HepG2 (cell line): Measurements from ENCODE around the gene TXNIP. TPM values are rescaled to one million over a fixed set of nuclear protein-coding genes. Genes with fewer than 3 reads are reported as not detected.

ENCODE experiments used
- ATAC-seq: fragments of 200-7000 bp; cut with Tn5 transposase; 3 replicates; pipeline ENCODE4 v1.9.1; 2020; ENCODE audit warnings: mild to moderate bottlenecking, moderate library complexity
- BruUV-seq: library from RNA; stranded (reverse); fragments of 400-500 nt; replicated peaks from 2 replicates; lab custom pipeline; 2021; lab: Mats Ljungman, UMichigan
- CTCF ChIA-PET: fragments of 300-600 bp; formaldehyde crosslinking; extraction: SDS; loops from one replicate; lab custom pipeline; 2021; ENCODE audit warnings: low total read pairs, inconsistent platforms, low intra/inter-chr PET ratio; lab: Yijun Ruan, JAX
- POLR2A ChIA-PET: fragments of 350-600 bp; sonication (Branson Sonifier 250); formaldehyde crosslinking; loops from one replicate; lab custom pipeline; 2020; ENCODE audit warnings: antibody characterized with exemption, inconsistent platforms; lab: Yijun Ruan, JAX
- DNase-seq: peaks from one replicate; pipeline ENCODE4 v3.0.0-alpha.2; 2015; ENCODE audit warnings: low spot score
- FAIRE-seq: peaks from 3 replicates; lab custom pipeline; 2011; peaks lifted over from hg19 to GRCh38; lab: Jason Lieb, UNC
- H2AFZ ChIP-seq: one replicate; pipeline ENCODE4 v1.6.1; 2011; ENCODE audit warnings: low read length, inconsistent platforms
- H3K27ac ChIP-seq: fragments of 300-600 bp; 3 replicates; pipeline ENCODE4 v1.8.0; 2011; ENCODE audit warnings: mixed run types, mild to moderate bottlenecking, mixed read lengths, low read length, inconsistent platforms; ENCODE audit not compliant: insufficient read depth; ENCODE audit errors: extremely low read length
- H3K27me3 ChIP-seq, 2 experiments: fragments of 200-600 bp in 1 of 2; 2 replicates in 1 of 2; 3 replicates in 1 of 2; pipeline versions ENCODE4 v1.6.0 to v1.8.0; 2011; ENCODE audit warnings: low read length in 2 of 2, mild to moderate bottlenecking in 2 of 2, moderate library complexity in 2 of 2, inconsistent platforms in 1 of 2; ENCODE audit not compliant: insufficient read depth in 2 of 2, control insufficient read depth in 1 of 2
- H3K36me3 ChIP-seq, 2 experiments: fragments of 200-600 bp in 1 of 2; replicated peaks in 1 of 2; 2 replicates in 1 of 2; 3 replicates in 1 of 2; pipeline versions ENCODE4 v1.5.1 to v1.8.0; 2011; ENCODE audit warnings: low read length in 2 of 2, inconsistent platforms in 1 of 2; ENCODE audit not compliant: insufficient read depth in 2 of 2, control insufficient read depth in 1 of 2
- H3K4me1 ChIP-seq: 2 replicates; pipeline ENCODE4 v1.5.1; 2012; ENCODE audit warnings: low read length, inconsistent platforms; ENCODE audit not compliant: insufficient read depth
- H3K4me2 ChIP-seq: 2 replicates; pipeline ENCODE4 v1.6.0; 2011; ENCODE audit warnings: low read depth, low read length, inconsistent platforms
- H3K4me3 ChIP-seq, 3 experiments: fragments of 200-600 bp in 1 of 3; sonication (generic), shearing (Covaris generic) in 1 of 3; replicated peaks in 1 of 3; 2 replicates each; pipeline ENCODE4 v1.5.1; 2011 to 2016; ENCODE audit warnings: low read length in 3 of 3, inconsistent platforms in 2 of 3, low read depth in 2 of 3, mild to moderate bottlenecking in 2 of 3, control low read depth in 1 of 3, mixed read lengths in 1 of 3; ENCODE audit not compliant: insufficient read depth in 1 of 3
- H3K79me2 ChIP-seq: one replicate; pipeline ENCODE4 v1.6.1; 2011; ENCODE audit warnings: low read length, inconsistent platforms; ENCODE audit not compliant: insufficient read depth
- H3K9ac ChIP-seq: 2 replicates; pipeline ENCODE4 v1.6.0; 2011; ENCODE audit warnings: mild to moderate bottlenecking, low read depth, low read length, inconsistent platforms; ENCODE audit not compliant: insufficient read depth
- H3K9me3 ChIP-seq: 2 replicates; pipeline ENCODE4 v1.5.1; 2012; ENCODE audit warnings: mild to moderate bottlenecking, low read length
- H4K20me1 ChIP-seq: 2 replicates; pipeline ENCODE4 v1.6.0; 2011; ENCODE audit warnings: inconsistent platforms, mild to moderate bottlenecking, low read length, moderate library complexity; ENCODE audit not compliant: insufficient read depth
- CREB1 ChIP-seq, 2 experiments: fragments of 450-650 bp in 1 of 2; IDR thresholded peaks; 2 replicates each; pipeline ENCODE4 v1.6.1; 2016 to 2017; ENCODE audit warnings: control low read depth in 1 of 2, mild to moderate bottlenecking in 1 of 2, missing compliant biosample characterization in 1 of 2, missing genetic modification characterization in 1 of 2
- DPF2 ChIP-seq: sonication (generic); formaldehyde crosslinking; IDR thresholded peaks from 2 replicates; pipeline ENCODE4 v1.4.0; 2020; ENCODE audit warnings: mild to moderate bottlenecking, low read depth, missing genetic modification reagents, borderline replicate concordance
- FOXO1 ChIP-seq: sonication (generic); formaldehyde crosslinking; IDR thresholded peaks from 2 replicates; pipeline ENCODE4 v1.4.0; 2020; ENCODE audit warnings: missing genetic modification reagents
- GABPA ChIP-seq, 2 experiments: IDR thresholded peaks; 2 replicates each; pipeline ENCODE4 v1.6.1; 2011 to 2016; ENCODE audit warnings: low read depth in 2 of 2, low read length in 1 of 2, missing biosample characterization in 1 of 2, missing genetic modification characterization in 1 of 2
- HNF4G ChIP-seq, 2 experiments: sonication (generic) in 1 of 2; formaldehyde crosslinking in 1 of 2; IDR thresholded peaks; 2 replicates each; pipeline versions ENCODE4 v1.4.0 to v1.6.1; 2011 to 2020; ENCODE audit warnings: borderline replicate concordance in 2 of 2, low read depth in 2 of 2, mild to moderate bottlenecking in 2 of 2, low read length in 1 of 2, missing genetic modification reagents in 1 of 2, moderate library complexity in 1 of 2
- JDP2 ChIP-seq: sonication (generic); formaldehyde crosslinking; IDR thresholded peaks from 2 replicates; pipeline ENCODE4 v1.8.1; 2022; ENCODE audit warnings: missing genetic modification reagents, borderline replicate concordance
- MBD4 ChIP-seq: IDR thresholded peaks from 2 replicates; pipeline ENCODE4 v1.6.1; 2012; ENCODE audit warnings: low read length, inconsistent platforms, borderline replicate concordance
- SNAPC2 ChIP-seq: sonication (generic); formaldehyde crosslinking; IDR thresholded peaks from 2 replicates; pipeline ENCODE4 v1.8.1; 2022; ENCODE audit warnings: mild to moderate bottlenecking, missing genetic modification reagents
- SP5 ChIP-seq: IDR thresholded peaks from 2 replicates; pipeline ENCODE4 v1.6.1; 2016; ENCODE audit warnings: low read depth, borderline replicate concordance
- ZNF224 ChIP-seq: sonication (generic); formaldehyde crosslinking; IDR thresholded peaks from 2 replicates; pipeline ENCODE4 v1.5.0; 2020; ENCODE audit warnings: mild to moderate bottlenecking, missing genetic modification reagents
- WGBS: methylation state at CpG from one replicate; pipeline ENCODE4 v1.1.6; 2017; ENCODE audit warnings: low lambda C conversion rate; 5-methylcytosine and 5-hydroxymethylcytosine counted together
- in situ Hi-C: cut with HindIII; loops from 2 replicates; pipeline ENCODE4 v1.10.0; 2017; ENCODE audit warnings: low pct_unique_long_range_greater_than_20kb; ENCODE audit not compliant: extremely low pct_ligation_motif_present
- intact Hi-C: fragments of 100-400 bp; cut with micrococcal nuclease; formaldehyde crosslinking; loops from one replicate; pipeline ENCODE4 v1.10.0; 2022; ENCODE audit not compliant: unreplicated experiment
- polyA plus RNA-seq, 8 experiments: library from polyadenylated mRNA; depleted of rRNA in 3 of 8; stranded (reverse) in 7 of 8; unstranded in 1 of 8; fragments of >200 nt; fragmentation: Illumina TruSeq in 4 of 8; extraction: Trizol in 4 of 8; gene quantifications; 2 replicates each; pipeline versions ENCODE4 v1.2.1 to v1.2.3, GENCODE V29; 2011 to 2016; ENCODE audit warnings: low read depth in 4 of 8, missing spikeins in 1 of 8, mixed read lengths in 1 of 8; ENCODE audit not compliant: insufficient read depth in 1 of 8
- total RNA-seq, 5 experiments: library from RNA; depleted of rRNA; stranded (reverse); fragments of >200 nt; fragmentation: Illumina TruSeq; extraction: Trizol; gene quantifications; 2 replicates each; pipeline ENCODE4 v1.2.3, GENCODE V29; 2016; ENCODE audit warnings: low read depth in 1 of 5
- TF ChIP-seq, protein P1 (sequence below): sonication (generic); IDR thresholded peaks from 2 replicates; pipeline ENCODE4 v1.6.1; 2016; ENCODE audit warnings: low read depth, borderline replicate concordance
- TF ChIP-seq, protein P2 (sequence below): sonication (generic); formaldehyde crosslinking; IDR thresholded peaks from 2 replicates; pipeline ENCODE4 v1.8.1; 2023; ENCODE audit warnings: mild to moderate bottlenecking, moderate library complexity, missing genetic modification reagents
- TF ChIP-seq, protein P3 (sequence below): sonication (generic); formaldehyde crosslinking; IDR thresholded peaks from 2 replicates; pipeline ENCODE4 v1.8.1; 2023; ENCODE audit warnings: missing genetic modification reagents, mild to moderate bottlenecking, borderline replicate concordance

The TXNIP gene
- total and polyA plus RNA-seq, 2 of the 13 experiments (the other 11 are each of a cell fraction or from before 2014, with no cell fraction given) = 24.4 to 237 TPM

DNA sequence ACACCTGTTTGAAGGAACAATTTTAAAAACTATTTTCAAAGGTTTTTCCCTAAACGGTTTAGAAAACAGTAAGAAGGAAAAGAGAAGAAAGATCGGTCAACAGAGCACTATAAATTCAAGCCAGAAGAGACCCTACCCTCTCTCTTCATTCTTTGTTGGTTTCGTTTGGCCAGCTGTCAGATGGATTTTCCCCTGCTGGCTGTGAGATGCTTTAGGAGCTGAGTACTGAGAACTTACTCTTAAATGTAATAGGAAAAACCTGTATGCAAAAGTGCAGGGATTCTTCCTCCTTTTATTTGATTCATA is 1.3 kb upstream of the TXNIP start:
- BruUV-seq = no TSS peak
- H2AFZ ChIP-seq = no peak overlapping the region
- H3K79me2 ChIP-seq = peaks cover 33% of the 10 kb centered on the region
- FAIRE-seq (no peak), DNase-seq (no peak), ATAC-seq (no peak)
- H3K27me3 ChIP-seq = no peaks in the 10 kb centered on the region; a peak in 1 of 5 replicates
- H3K4me3 ChIP-seq = peak overlapping the region in 2 of 3 experiments; percentile 53 to 91; a peak in 2 of 6 replicates
- 55% methylated on average over 3 of the region's 3 CpGs for WGBS
- ChIA-PET CTCF (no interaction called here), POLR2A (interaction anchor here (0.6 to 2.9 kb wide), 5 partner anchors 8 to 70 kb away, joined by 3 to 10 read pairs (median 4); partner anchors contain the start of genes ANKRD34A, POLR3GL and RBM8A)
- peak overlapping the region; percentile 93; the same call in 1 of the 2 replicates for H3K9ac ChIP-seq
- peak overlapping the region; percentile 94 for H3K27ac ChIP-seq
- H3K36me3 ChIP-seq = peaks cover 2 to 22% of the 10 kb centered on the region in 2 experiments; a peak in 3 of 5 replicates
- H3K9me3 ChIP-seq = no peaks in the 10 kb centered on the region
- peak overlapping the region; percentile 83 for H3K4me2 ChIP-seq
- TF ChIP-seq MBD4 = no peak
- TF ChIP-seq SNAPC2 (CRISPR knock-in tag) = peak; percentile 14; the same call in 1 of the 2 replicates
- TF ChIP-seq, protein P1, sequence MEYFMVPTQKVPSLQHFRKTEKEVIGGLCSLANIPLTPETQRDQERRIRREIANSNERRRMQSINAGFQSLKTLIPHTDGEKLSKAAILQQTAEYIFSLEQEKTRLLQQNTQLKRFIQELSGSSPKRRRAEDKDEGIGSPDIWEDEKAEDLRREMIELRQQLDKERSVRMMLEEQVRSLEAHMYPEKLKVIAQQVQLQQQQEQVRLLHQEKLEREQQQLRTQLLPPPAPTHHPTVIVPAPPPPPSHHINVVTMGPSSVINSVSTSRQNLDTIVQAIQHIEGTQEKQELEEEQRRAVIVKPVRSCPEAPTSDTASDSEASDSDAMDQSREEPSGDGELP = 0 out of 2 replicates have a peak, but pooled peaks have one; percentile 10
- TF ChIP-seq JDP2 (CRISPR knock-in tag) = no peak
- intact Hi-C loops = loop anchor here (2.0 kb wide), 1 partner anchor 13 kb away; no protein-coding TSS in a partner anchor
- H4K20me1 ChIP-seq = peaks cover 36% of the 10 kb centered on the region
- in situ Hi-C loops = no loop called here
- H3K4me1 ChIP-seq = peaks cover 56% of the 10 kb centered on the region

DNA sequence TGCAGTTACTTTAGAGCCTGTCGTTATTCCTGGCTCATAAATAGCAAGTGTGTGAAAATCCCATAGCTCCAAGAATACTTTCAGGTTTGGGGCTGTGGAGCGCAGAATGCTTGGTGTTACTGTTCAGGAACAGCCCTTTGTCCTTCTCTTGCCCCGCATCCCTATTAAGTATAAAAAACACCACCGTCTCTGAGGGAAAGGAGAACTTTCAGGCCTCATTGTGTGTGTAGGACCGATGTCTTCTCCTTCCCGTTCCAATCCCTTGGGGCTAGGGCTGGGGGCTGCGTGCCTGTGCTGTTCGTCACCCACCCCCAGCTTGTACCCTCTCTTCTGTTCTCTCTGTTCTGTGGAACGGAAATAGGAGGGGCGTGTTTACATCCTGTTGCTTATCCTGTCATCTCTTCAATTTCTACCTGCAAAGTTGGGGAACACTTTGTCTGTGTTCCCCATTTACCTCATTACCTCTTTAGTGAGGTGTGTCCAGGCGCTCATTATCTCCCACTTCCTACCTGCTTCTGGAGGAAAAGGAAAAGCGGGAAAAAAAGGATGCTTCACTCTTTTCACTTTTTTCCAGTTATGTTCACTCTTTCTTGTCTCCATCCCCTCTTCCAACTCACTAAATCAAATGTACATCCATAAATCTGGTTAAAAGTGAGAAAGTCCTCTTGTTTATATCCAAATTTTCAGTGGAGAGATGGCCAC is 788 bp upstream of the TXNIP start:
- Histone ChIP-seq H3K4me1 (peaks cover 61% of the 10 kb centered on the region), H3K9ac (peak overlapping the region; percentile 93), H3K79me2 (peaks cover 33% of the 10 kb centered on the region), H3K36me3 (peaks cover 2 to 22% of the 10 kb centered on the region in 2 experiments; a peak in 3 of 5 replicates), H3K9me3 (no peaks in the 10 kb centered on the region), H3K4me3 (peak overlapping the region; percentile 53 to 91 (median 56)), H2AFZ (no peak overlapping the region), H3K27ac (peak overlapping the region; percentile 94), H3K27me3 (no peaks in the 10 kb centered on the region; a peak in 1 of 5 replicates), H3K4me2 (peak overlapping the region; percentile 83), H4K20me1 (peaks cover 40% of the 10 kb centered on the region)
- ChIA-PET POLR2A (interaction anchor here (0.6 to 2.9 kb wide), 7 partner anchors 8 to 70 kb away, joined by 3 to 10 read pairs (median 4); partner anchors contain the start of genes ANKRD34A, LIX1L, POLR3GL and RBM8A), CTCF (no interaction called here)
- BruUV-seq = TSS peak; percentile 79
- DNase-seq (peak; percentile 26), ATAC-seq (peak; percentile 25), FAIRE-seq (no peak)
- 20% methylated on average over 12 of the region's 12 CpGs for WGBS
- intact Hi-C loops = no loop called here
- in situ Hi-C loops = no loop called here
- no peak for TF ChIP-seq GABPA (IDR thresholded peaks at IDR 0.05; ENCODE audit: low read depth, low read length)
- peak; percentile 71 for TF ChIP-seq GABPA (CRISPR knock-in tag; IDR thresholded peaks at IDR 0.05; ENCODE audit: low read depth)
- TF ChIP-seq, protein P2, sequence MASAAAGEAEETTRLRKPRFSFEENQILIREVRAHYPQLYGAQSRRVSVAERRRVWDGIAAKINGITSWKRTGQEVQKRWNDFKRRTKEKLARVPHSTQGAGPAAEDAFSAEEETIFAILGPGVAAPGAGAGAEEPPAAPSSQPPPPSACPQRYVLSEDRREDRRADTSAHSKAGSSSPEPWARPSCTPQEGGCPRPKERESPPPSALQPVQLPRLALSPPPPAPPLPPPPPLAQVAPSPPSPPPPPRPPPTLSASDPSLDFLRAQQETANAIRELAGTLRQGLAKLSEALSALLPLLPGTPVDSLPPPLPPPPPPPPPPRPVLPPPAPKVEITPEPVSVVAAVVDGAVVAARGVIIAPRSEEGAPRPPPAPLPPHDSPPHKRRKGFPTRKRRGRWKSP (CRISPR knock-in tag) = no peak
- TF ChIP-seq DPF2 = 0 out of 2 replicates have a peak, but pooled peaks have one; percentile 34
- TF ChIP-seq, protein P3, sequence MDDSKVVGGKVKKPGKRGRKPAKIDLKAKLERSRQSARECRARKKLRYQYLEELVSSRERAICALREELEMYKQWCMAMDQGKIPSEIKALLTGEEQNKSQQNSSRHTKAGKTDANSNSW = 0 out of 2 replicates have a peak, but pooled peaks have one; percentile 2
- TF ChIP-seq CREB1 (IDR thresholded peaks at IDR 0.05) = no peak
- TF ChIP-seq CREB1 (CRISPR knock-in tag; IDR thresholded peaks at IDR 0.05) = 0 out of 2 replicates have a peak, but pooled peaks have one; percentile 17
- TF ChIP-seq SP5 (CRISPR knock-in tag) = peak; percentile 94
- TF ChIP-seq ZNF224 (CRISPR knock-in tag) = peak; percentile 3; the same call in 1 of the 2 replicates
- no peak for TF ChIP-seq HNF4G (IDR thresholded peaks at IDR 0.05; ENCODE audit: borderline replicate concordance, low read depth, low read length)
- TF ChIP-seq HNF4G (CRISPR knock-in tag; IDR thresholded peaks at IDR 0.05; ENCODE audit: borderline replicate concordance, low read depth) = 0 out of 2 replicates have a peak, but pooled peaks have one; percentile 7
- peak; percentile 58; the same call in 1 of the 2 replicates for TF ChIP-seq FOXO1 (CRISPR knock-in tag)
